ENCODE measurements around the gene NRTN. TPM values are rescaled to one million over a fixed set of nuclear protein-coding genes. Genes with fewer than 3 reads are reported as not detected.

The NRTN gene
- total and polyA plus RNA-seq, 2 donors (not counting 3 experiments of a cell fraction or from before 2014, with no cell fraction given), result 0.41 TPM; not detected in 1

- Histone ChIP-seq H3K4me2 (ENCODE audit: insufficient read depth, low read length) (no peak within 1 kb of the TSS), H3K36me3 (ENCODE audit: control insufficient read depth in 2 of 2, extremely low read depth in 1 of 2, insufficient read depth in 2 of 2, low read length in 2 of 2) (peaks cover 8 to 34% of the 10 kb centered on the region in 2 experiments), H3K4me1 (ENCODE audit: control insufficient read depth, extremely low read depth, insufficient read depth, low read length) (no peaks in the 10 kb centered on the region), H3K9ac (replicated peaks; ENCODE audit: extremely low read depth, insufficient read depth, low read length) (no peak within 1 kb of the TSS), H3K27me3 (ENCODE audit: control insufficient read depth in 2 of 2, insufficient read depth in 2 of 2, low read length in 2 of 2) (no peaks in the 10 kb centered on the region), H3K27ac (ENCODE audit: insufficient read depth, low read depth, low read length) (no peak within 1 kb of the TSS), H4K20me1 (replicated peaks; ENCODE audit: control insufficient read depth, extremely low read depth, insufficient read depth, low read length) (no peaks in the 10 kb centered on the region), H3K9me3 (replicated peaks; ENCODE audit: control insufficient read depth, insufficient read depth, low read length) (no peaks in the 10 kb centered on the region), H3K79me2 (ENCODE audit: control insufficient read depth, insufficient read depth, low read length) (peaks cover 2% of the 10 kb centered on the region), H3K9me1 (replicated peaks; ENCODE audit: control insufficient read depth, extremely low read depth, insufficient read depth, low read length) (no peaks in the 10 kb centered on the region), H3K4me3 (replicated peaks in 1 of 3; ENCODE audit: insufficient read depth in 1 of 3, low read depth in 1 of 3, low read length in 3 of 3) (no peak within 1 kb of the TSS), H2AFZ (ENCODE audit: low read depth, low read length) (no peak within 1 kb of the TSS)
- intact Hi-C loops (cut with micrococcal nuclease) (no loop called here), dilution Hi-C loops (cut with MboI; ENCODE audit: extremely low pct_ligation_motif_present, low sequenced_read_pairs) (no loop called here)
- TF ChIP-seq FOS (IDR thresholded peaks at IDR 0.05; ENCODE audit: borderline replicate concordance, insufficient read depth, low read length) (no peak), EZH2 (IDR thresholded peaks at IDR 0.05; ENCODE audit: borderline replicate concordance, low read depth, low read length, severe bottlenecking) (no peak), POLR2A (IDR thresholded peaks at IDR 0.05; ENCODE audit: low read depth, low read length) (no peak), MYC (IDR thresholded peaks at IDR 0.05; ENCODE audit: low read depth, low read length) (no peak), MAX (IDR thresholded peaks at IDR 0.05; ENCODE audit: insufficient read depth, insufficient read length) (no peak), GATA2 (IDR thresholded peaks at IDR 0.05; ENCODE audit: insufficient read depth, insufficient read length, low read depth, low read length) (no peak), JUN (IDR thresholded peaks at IDR 0.05; ENCODE audit: borderline replicate concordance, insufficient read depth, insufficient read length, low read depth) (no peak)
- BruUV-seq (replicated peaks), result no TSS peak
- POLR2A ChIA-PET, result no interaction called here
- FAIRE-seq (no peak), DNase-seq (ENCODE audit: low read depth, low spot score) (no peak)
- CTCF ChIA-PET, result no interaction called here
Measured at GRCh38 chr19:5784581-5785147, 20.2 kb upstream of the NRTN start, which contains the start of gene PRR22. Gene PRR22, minus strand, starts transcription at chr19:5784746. Its CDS starts 86 bp downstream, at chr19:5784660.

- no peak overlapping the region for H3K4me2 ChIP-seq (ENCODE audit: insufficient read depth, low read length)
- peaks cover 8 to 37% of the 10 kb centered on the region in 2 experiments for H3K36me3 ChIP-seq (ENCODE audit: control insufficient read depth in 2 of 2, extremely low read depth in 1 of 2, insufficient read depth in 2 of 2, low read length in 2 of 2)
- H3K9me1 ChIP-seq (replicated peaks; ENCODE audit: control insufficient read depth, extremely low read depth, insufficient read depth, low read length), result no peaks in the 10 kb centered on the region
- H3K4me3 ChIP-seq (replicated peaks in 1 of 3; ENCODE audit: insufficient read depth in 1 of 3, low read depth in 1 of 3, low read length in 3 of 3), result no peak overlapping the region
- POLR2A ChIA-PET, result interaction anchor here (0.6 kb wide), 1 partner anchor 16 kb away, joined by 3 read pairs; no protein-coding TSS in a partner anchor
- H3K9ac ChIP-seq (replicated peaks; ENCODE audit: extremely low read depth, insufficient read depth, low read length), result no peak overlapping the region
- peaks cover 5% of the 10 kb centered on the region for H3K4me1 ChIP-seq (ENCODE audit: control insufficient read depth, extremely low read depth, insufficient read depth, low read length)
- H3K9me3 ChIP-seq (replicated peaks; ENCODE audit: control insufficient read depth, insufficient read depth, low read length), result no peaks in the 10 kb centered on the region
- TF ChIP-seq POLR2AphosphoS5 (IDR thresholded peaks at IDR 0.05; ENCODE audit: insufficient read depth, low read depth, low read length), result no peak
- TF ChIP-seq EZH2 (IDR thresholded peaks at IDR 0.05; ENCODE audit: borderline replicate concordance, low read depth, low read length, severe bottlenecking), result no peak
- TF ChIP-seq POLR2A (IDR thresholded peaks at IDR 0.05; ENCODE audit: low read depth, low read length), result no peak
- no peak for TF ChIP-seq FOS (IDR thresholded peaks at IDR 0.05; ENCODE audit: borderline replicate concordance, insufficient read depth, low read length)
- no peak for TF ChIP-seq GATA2 (IDR thresholded peaks at IDR 0.05; ENCODE audit: insufficient read depth, insufficient read length, low read depth, low read length)
- no peak for TF ChIP-seq CTCF (IDR thresholded peaks at IDR 0.05; ENCODE audit: extremely low read depth in 1 of 2, insufficient read depth in 1 of 2, low read depth in 1 of 2, low read length in 2 of 2)
- no peak overlapping the region for H3K27ac ChIP-seq (ENCODE audit: insufficient read depth, low read depth, low read length)
- H3K79me2 ChIP-seq (ENCODE audit: control insufficient read depth, insufficient read depth, low read length), result peaks cover 8% of the 10 kb centered on the region
- FAIRE-seq (no peak), DNase-seq (ENCODE audit: low read depth, low spot score) (no peak)
- CTCF ChIA-PET, result no interaction called here
- H4K20me1 ChIP-seq (replicated peaks; ENCODE audit: control insufficient read depth, extremely low read depth, insufficient read depth, low read length), result no peaks in the 10 kb centered on the region
- no TSS peak for BruUV-seq (replicated peaks)
- no peak overlapping the region for H2AFZ ChIP-seq (ENCODE audit: low read depth, low read length)
- dilution Hi-C loops (cut with MboI; ENCODE audit: extremely low pct_ligation_motif_present, low sequenced_read_pairs), result no loop called here
- intact Hi-C loops (cut with micrococcal nuclease), result no loop called here
- H3K27me3 ChIP-seq (ENCODE audit: control insufficient read depth in 2 of 2, insufficient read depth in 2 of 2, low read length in 2 of 2), result no peaks in the 10 kb centered on the region
Measured at GRCh38 chr19:5785423-5785822, 19.4 kb upstream of the NRTN start.

All from endothelial cell of umbilical vein (primary cell).